ENCODE measurements around the gene CRY1. TPM values are rescaled to one million over a fixed set of nuclear protein-coding genes. Genes with fewer than 3 reads are reported as not detected.

CRY1 gene
- total RNA-seq, 2 experiments from 2014 or later, result 26.6 to 27.8 TPM

DNA sequence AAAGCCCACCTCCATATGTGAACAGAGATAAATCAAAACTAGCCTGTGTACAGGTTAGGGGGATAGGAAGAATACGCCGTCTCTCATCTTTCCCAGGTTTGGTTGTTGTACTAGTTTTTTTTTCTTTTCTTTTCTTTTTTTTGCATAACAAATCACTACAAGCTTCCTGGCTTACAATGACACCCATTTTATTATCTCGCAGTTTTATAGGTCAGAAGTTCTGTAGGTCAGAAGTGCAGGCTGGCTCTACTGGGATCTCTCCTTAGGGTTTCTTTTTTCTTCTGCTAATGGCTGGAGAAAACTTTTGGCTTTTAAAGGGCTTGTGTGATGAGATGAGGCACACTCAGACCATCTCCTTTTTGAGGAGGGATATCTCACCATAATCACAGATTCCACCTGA is 25.7 kb upstream of the CRY1 start:
- TF ChIP-seq, protein P1, sequence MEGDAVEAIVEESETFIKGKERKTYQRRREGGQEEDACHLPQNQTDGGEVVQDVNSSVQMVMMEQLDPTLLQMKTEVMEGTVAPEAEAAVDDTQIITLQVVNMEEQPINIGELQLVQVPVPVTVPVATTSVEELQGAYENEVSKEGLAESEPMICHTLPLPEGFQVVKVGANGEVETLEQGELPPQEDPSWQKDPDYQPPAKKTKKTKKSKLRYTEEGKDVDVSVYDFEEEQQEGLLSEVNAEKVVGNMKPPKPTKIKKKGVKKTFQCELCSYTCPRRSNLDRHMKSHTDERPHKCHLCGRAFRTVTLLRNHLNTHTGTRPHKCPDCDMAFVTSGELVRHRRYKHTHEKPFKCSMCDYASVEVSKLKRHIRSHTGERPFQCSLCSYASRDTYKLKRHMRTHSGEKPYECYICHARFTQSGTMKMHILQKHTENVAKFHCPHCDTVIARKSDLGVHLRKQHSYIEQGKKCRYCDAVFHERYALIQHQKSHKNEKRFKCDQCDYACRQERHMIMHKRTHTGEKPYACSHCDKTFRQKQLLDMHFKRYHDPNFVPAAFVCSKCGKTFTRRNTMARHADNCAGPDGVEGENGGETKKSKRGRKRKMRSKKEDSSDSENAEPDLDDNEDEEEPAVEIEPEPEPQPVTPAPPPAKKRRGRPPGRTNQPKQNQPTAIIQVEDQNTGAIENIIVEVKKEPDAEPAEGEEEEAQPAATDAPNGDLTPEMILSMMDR (IDR thresholded peaks at IDR 0.05), result no peak
- no peaks in the 10 kb centered on the region for H3K4me1 Mint-ChIP-seq (ENCODE audit: low read depth)

GRCh38 chr12:107118624-107119023 is 25.3 kb upstream of the CRY1 start:
- H3K4me3 Mint-ChIP-seq, result no peak overlapping the region
- H3K9me3 Mint-ChIP-seq, result no peaks in the 10 kb centered on the region
- no peaks in the 10 kb centered on the region for H3K4me1 Mint-ChIP-seq (ENCODE audit: low read depth)
- TF ChIP-seq, protein P1 (IDR thresholded peaks at IDR 0.05), result no peak
- intact Hi-C loops (cut with micrococcal nuclease), result no loop called here
- DNase-seq (no peak), ATAC-seq (no peak)
- POLR2A ChIA-PET, result no interaction called here
- H3K27me3 Mint-ChIP-seq, result peaks cover 16% of the 10 kb centered on the region
- H3K27ac Mint-ChIP-seq, result no peak overlapping the region
- no peaks in the 10 kb centered on the region for H3K36me3 Mint-ChIP-seq (ENCODE audit: low read depth)
- CTCF ChIA-PET, result interaction anchor here (5.2 to 9.2 kb wide), 2 partner anchors 13 to 14 kb away, joined by 22 to 78 read pairs; no protein-coding TSS in a partner anchor

More for the DNA sequence above, 25.7 kb upstream of the CRY1 start:
- ChIA-PET POLR2A (no interaction called here), CTCF (interaction anchor here (9.2 kb wide), 1 partner anchor 13 kb away, joined by 78 read pairs; no protein-coding TSS in a partner anchor)
- Mint-ChIP-seq H3K27me3 (peaks cover 18% of the 10 kb centered on the region), H3K36me3 (ENCODE audit: low read depth) (no peaks in the 10 kb centered on the region), H3K27ac (no peak overlapping the region), H3K9me3 (no peaks in the 10 kb centered on the region), H3K4me3 (no peak overlapping the region)
- DNase-seq, result no peak
- intact Hi-C loops (cut with micrococcal nuclease), result no loop called here
- no peak for ATAC-seq

DNA sequence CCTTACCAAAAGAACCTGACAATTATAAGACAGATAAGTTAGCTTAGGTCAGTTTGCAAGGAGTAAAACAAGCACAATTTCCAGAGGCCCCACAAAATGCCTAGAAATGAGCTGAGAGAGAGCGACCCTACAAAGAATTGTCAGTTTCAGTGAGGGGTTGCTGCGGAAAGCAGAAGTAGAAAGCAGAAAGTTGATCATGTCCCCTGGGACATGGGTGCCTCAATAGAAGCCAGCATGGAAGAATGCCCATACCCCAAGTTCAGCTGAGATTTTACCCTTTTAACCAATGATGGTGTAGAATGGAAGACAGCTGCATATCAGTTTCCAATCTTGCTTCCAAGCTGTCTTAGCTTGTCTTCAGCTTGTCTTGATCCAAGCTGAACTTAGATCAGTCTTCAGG is 21.8 kb upstream of the CRY1 start:
- DNase-seq (no peak), ATAC-seq (no peak)
- CTCF ChIA-PET, result interaction anchor here (0.7 to 9.2 kb wide), 3 partner anchors 10 to 492 kb away, joined by 4 to 78 read pairs (median 22); no protein-coding TSS in a partner anchor
- TF ChIP-seq, protein P1 (IDR thresholded peaks at IDR 0.05), result no peak
- no peaks in the 10 kb centered on the region for H3K9me3 Mint-ChIP-seq
- intact Hi-C loops (cut with micrococcal nuclease), result no loop called here
- H3K4me3 Mint-ChIP-seq, result no peak overlapping the region
- no peaks in the 10 kb centered on the region for H3K4me1 Mint-ChIP-seq (ENCODE audit: low read depth)
- H3K27me3 Mint-ChIP-seq, result peaks cover 5% of the 10 kb centered on the region
- no peaks in the 10 kb centered on the region for H3K36me3 Mint-ChIP-seq (ENCODE audit: low read depth)
- H3K27ac Mint-ChIP-seq, result no peak overlapping the region
- POLR2A ChIA-PET, result no interaction called here

DNA sequence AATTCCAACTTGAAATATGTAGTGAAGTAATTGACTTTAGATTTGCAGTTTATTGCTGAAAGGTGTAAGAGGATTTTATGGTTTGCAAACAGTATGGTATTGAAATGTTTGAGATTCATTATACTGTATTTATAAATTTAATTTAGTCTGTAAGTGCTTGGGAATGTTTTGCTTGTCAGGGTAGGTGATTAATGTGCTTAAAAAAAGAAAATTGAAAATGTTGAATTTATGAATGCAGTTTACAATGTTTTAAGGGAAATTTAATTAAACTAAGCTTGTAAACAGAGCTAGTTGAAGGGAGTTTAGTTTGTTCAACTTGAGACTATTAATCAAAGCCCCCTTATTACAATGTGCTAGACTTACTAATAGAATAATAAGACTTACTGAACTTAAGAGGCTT is 18.0 kb upstream of the CRY1 start:
- H3K36me3 Mint-ChIP-seq (ENCODE audit: low read depth), result no peaks in the 10 kb centered on the region
- no peak for DNase-seq
- ATAC-seq, result no peak
- CTCF ChIA-PET, result interaction anchor here (2.1 to 9.2 kb wide), 2 partner anchors 20 to 496 kb away, joined by 5 to 78 read pairs; no protein-coding TSS in a partner anchor
- intact Hi-C loops (cut with micrococcal nuclease), result no loop called here
- H3K4me1 Mint-ChIP-seq (ENCODE audit: low read depth), result no peaks in the 10 kb centered on the region
- peaks cover 5% of the 10 kb centered on the region for H3K27me3 Mint-ChIP-seq
- no peak overlapping the region for H3K4me3 Mint-ChIP-seq
- POLR2A ChIA-PET, result no interaction called here
- H3K9me3 Mint-ChIP-seq, result no peaks in the 10 kb centered on the region
- no peak overlapping the region for H3K27ac Mint-ChIP-seq
- TF ChIP-seq, protein P1 (IDR thresholded peaks at IDR 0.05), result no peak

DNA sequence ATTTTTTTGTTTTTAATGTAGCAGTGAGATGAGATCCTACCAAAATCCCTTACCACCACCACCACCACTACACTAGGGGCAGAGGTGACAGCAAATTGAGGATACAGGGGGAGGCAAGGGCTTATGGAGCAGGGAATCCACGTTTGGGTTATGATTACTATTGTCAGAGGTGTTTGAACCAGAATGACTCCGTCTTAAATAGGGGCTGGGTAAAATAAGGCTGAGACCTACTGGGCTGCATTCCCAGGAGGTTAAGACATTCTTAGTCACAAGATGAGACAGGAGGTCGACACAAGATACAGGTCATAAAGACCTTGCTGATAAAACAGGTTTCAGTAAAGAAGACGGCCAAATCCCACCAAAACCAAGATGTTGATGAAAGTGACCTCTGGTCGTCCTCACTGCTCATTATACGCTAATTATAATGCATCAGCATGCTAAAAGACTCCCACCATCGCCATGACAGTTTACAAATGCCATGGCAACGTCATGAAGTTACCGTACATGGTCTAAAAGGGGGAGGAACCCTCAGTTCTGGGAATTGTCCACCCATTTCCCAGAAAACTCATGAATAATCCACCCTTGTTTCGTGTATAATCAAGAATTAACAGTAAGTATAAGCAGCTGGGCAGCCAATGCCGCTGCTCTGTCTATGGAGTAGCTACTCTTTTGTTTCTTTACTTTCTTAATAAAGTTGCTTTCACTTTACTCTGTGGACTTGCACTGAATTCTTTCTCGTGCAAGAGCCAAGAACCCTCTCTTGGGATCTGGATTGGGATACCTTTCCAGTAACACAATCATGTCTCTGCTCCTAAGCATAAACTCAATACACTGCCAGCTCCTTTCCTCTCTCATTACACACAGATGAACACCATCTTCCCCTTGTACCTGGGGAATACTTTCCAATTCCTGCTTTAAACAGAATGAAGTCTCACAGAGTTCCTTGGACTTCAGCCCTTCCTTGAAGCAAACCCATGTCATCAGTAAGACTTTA is 16.7 kb upstream of the CRY1 start:
- Mint-ChIP-seq H3K36me3 (ENCODE audit: low read depth) (no peaks in the 10 kb centered on the region), H3K27ac (no peak overlapping the region), H3K9me3 (no peaks in the 10 kb centered on the region), H3K4me1 (ENCODE audit: low read depth) (no peaks in the 10 kb centered on the region), H3K27me3 (peaks cover 5% of the 10 kb centered on the region), H3K4me3 (no peak overlapping the region)
- no peak for ATAC-seq
- TF ChIP-seq, protein P1 (IDR thresholded peaks at IDR 0.05), result no peak
- DNase-seq, result no peak
- ChIA-PET POLR2A (no interaction called here), CTCF (interaction anchor here (9.2 kb wide), 1 partner anchor 22 kb away, joined by 78 read pairs; no protein-coding TSS in a partner anchor)
- intact Hi-C loops (cut with micrococcal nuclease), result no loop called here

Data from activated CD8-positive, alpha-beta T cell treated with anti-CD3 and anti-CD28 coated beads for 36 hours (primary cell).